Spleen (tissue), 7 donors: ENCODE measurements around the gene TNFRSF21.

Experiments used
- POLR2A ChIP-seq, 3 donors: fragments of 450-650 bp; IDR thresholded peaks; one replicate each; pipeline ENCODE4 v1.5.1; 2017; ENCODE audit warnings: antibody characterized with exemption in 3 of 3, mild to moderate bottlenecking in 1 of 3
- POLR2AphosphoS5 ChIP-seq, 3 donors: sonication (generic); formaldehyde crosslinking; IDR thresholded peaks; one replicate each; pipeline ENCODE4 v1.5.1; 2017; ENCODE audit warnings: antibody characterized with exemption in 3 of 3
- TF ChIP-seq, protein P1 (sequence below), 11 experiments: fragments of 200-600 bp in 7 of 11; fragments of 450-650 bp in 4 of 11; sonication (generic) in 4 of 11; IDR thresholded peaks in 8 of 11; conservative IDR thresholded peaks in 3 of 11; 1 replicate in 7 of 11; 2 replicates in 4 of 11; pipeline versions ENCODE4 v1.4.0 to v1.8.0; 2016 to 2021; ENCODE audit warnings: antibody characterized with exemption in 11 of 11, inconsistent platforms in 4 of 11, mild to moderate bottlenecking in 1 of 11
- donor health status: DM: no; HTN: no; CAD: no; lungs with moderate emphysema.
- donor health status: DM: no; HTN: no; CAD: no.
- donor health status: DM: no; HTN: no; CAD: no.

DNA sequence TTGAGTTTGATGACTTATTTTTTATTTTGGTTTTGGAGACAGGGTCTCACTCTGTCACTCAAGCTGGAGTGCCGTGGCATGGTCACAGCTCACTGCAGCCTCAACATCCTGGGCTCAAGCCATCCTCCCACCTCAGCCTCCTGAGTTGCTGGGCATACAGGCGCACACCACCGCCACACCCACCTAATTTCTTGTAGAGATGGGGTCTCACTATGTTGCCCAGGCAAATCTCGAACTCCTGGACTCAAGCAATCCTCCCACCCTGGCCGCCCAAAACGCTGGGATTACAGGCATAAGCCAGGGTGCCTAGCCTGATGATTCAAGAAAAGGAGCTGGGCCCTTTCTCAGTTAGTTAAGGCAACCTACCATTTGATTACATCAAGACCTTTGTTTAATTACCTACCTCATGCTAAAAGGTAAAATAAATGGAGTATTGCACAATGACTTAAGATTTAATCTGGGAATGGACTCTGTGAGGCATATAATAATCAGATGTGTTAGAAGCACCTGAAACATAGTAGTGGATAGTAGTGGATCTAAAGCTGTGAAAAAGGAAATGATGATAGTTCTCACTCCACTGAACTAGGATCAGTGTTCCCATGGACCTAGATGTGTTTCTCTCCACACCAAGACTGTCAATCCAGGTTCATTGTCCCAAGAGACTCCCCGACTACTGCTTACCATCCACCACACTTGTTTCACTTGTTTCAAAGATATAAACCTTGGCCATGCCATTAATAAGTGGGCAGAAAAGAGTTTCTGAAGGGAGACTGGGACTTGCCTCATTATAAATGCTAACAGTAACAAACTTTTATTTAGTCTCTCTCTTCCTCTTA, 2.1 kb downstream of the TNFRSF21 start:
- TF ChIP-seq, protein P1, sequence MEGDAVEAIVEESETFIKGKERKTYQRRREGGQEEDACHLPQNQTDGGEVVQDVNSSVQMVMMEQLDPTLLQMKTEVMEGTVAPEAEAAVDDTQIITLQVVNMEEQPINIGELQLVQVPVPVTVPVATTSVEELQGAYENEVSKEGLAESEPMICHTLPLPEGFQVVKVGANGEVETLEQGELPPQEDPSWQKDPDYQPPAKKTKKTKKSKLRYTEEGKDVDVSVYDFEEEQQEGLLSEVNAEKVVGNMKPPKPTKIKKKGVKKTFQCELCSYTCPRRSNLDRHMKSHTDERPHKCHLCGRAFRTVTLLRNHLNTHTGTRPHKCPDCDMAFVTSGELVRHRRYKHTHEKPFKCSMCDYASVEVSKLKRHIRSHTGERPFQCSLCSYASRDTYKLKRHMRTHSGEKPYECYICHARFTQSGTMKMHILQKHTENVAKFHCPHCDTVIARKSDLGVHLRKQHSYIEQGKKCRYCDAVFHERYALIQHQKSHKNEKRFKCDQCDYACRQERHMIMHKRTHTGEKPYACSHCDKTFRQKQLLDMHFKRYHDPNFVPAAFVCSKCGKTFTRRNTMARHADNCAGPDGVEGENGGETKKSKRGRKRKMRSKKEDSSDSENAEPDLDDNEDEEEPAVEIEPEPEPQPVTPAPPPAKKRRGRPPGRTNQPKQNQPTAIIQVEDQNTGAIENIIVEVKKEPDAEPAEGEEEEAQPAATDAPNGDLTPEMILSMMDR (IDR thresholded peaks at IDR 0.05 in 8 of 11, conservative IDR thresholded peaks at IDR 0.05 in 3 of 11), result no peak
- TF ChIP-seq POLR2A (IDR thresholded peaks at IDR 0.05), result no peak
- TF ChIP-seq POLR2AphosphoS5 (IDR thresholded peaks at IDR 0.05), result no peak
